Cardiac septum (tissue), 1 donor: Measurements from ENCODE around the gene SMOC2. TPM values are rescaled to one million over a fixed set of nuclear protein-coding genes. Genes with fewer than 3 reads are reported as not detected.
"Not testable (repeated sequence)": the region's sequence is repeated elsewhere in the genome, so short reads cannot be mapped to it uniquely, and the experiment has no call there.

ENCODE experiments used
- DNase-seq: peaks from one replicate; pipeline ENCODE4 v3.0.0-alpha.2; 2020; ENCODE audit warnings: low spot score
- intact Hi-C: fragments of 100-400 bp; cut with DNase I; formaldehyde crosslinking; loops from one replicate; pipeline ENCODE4 v1.14.0; 2022
- total RNA-seq: library from RNA; stranded (reverse); fragmentation: NEBNext Ultra II Directional; extraction: Animal tissue kit (Norgen Biotek cat#: 25700); gene quantifications from one replicate; pipeline ENCODE4 v1.2.1, GENCODE V29; 2021
- donor health status: DM: no; HTN: no; CAD: no.

The SMOC2 gene
- total RNA-seq, 1 donor from 2014 or later: 37.2 TPM

GRCh38 chr6:168554898-168555617 lies 114.1 kb downstream of the SMOC2 start:
- intact Hi-C loops: no loop called here
- DNase-seq: no peak

GRCh38 chr6:168555618-168556273 lies 114.8 kb downstream of the SMOC2 start:
- DNase-seq: no peak
- intact Hi-C loops: no loop called here

- no peak for DNase-seq
- intact Hi-C loops: no loop called here
Observed at GRCh38 chr6:168557512-168557911, 116.5 kb downstream of the SMOC2 start.

- no peak for DNase-seq
- intact Hi-C loops: no loop called here
Observed at GRCh38 chr6:168558686-168559085, 117.7 kb downstream of the SMOC2 start.

GRCh38 chr6:168559574-168560098 lies 118.7 kb downstream of the SMOC2 start:
- no peak for DNase-seq
- intact Hi-C loops: no loop called here

GRCh38 chr6:168560126-168560525 lies 119.1 kb downstream of the SMOC2 start:
- intact Hi-C loops: no loop called here
- DNase-seq: no peak

- intact Hi-C loops: no loop called here
- DNase-seq: no peak
Observed at GRCh38 chr6:168562576-168563151, 121.7 kb downstream of the SMOC2 start.

- DNase-seq: no peak
- intact Hi-C loops: no loop called here
Observed at GRCh38 chr6:168563656-168564055, 122.7 kb downstream of the SMOC2 start.

GRCh38 chr6:168565112-168565511 lies 124.1 kb downstream of the SMOC2 start:
- intact Hi-C loops: no loop called here
- DNase-seq: no peak

- intact Hi-C loops: no loop called here
- DNase-seq: no peak
Observed at GRCh38 chr6:168570211-168570610, 129.2 kb downstream of the SMOC2 start.

GRCh38 chr6:168571268-168571667 lies 130.3 kb downstream of the SMOC2 start:
- intact Hi-C loops: no loop called here
- DNase-seq: no peak

- DNase-seq, intact Hi-C loops: not testable (repeated sequence)
Observed at GRCh38 chr6:168573276-168573835, 132.4 kb downstream of the SMOC2 start.

GRCh38 chr6:168574075-168574698 lies 133.2 kb downstream of the SMOC2 start:
- intact Hi-C loops: no loop called here
- no peak for DNase-seq

- no peak for DNase-seq
- intact Hi-C loops: no loop called here
Observed at GRCh38 chr6:168574699-168575195, 133.8 kb downstream of the SMOC2 start.

GRCh38 chr6:168575346-168576098 lies 134.5 kb downstream of the SMOC2 start:
- DNase-seq: no peak
- intact Hi-C loops: no loop called here

- DNase-seq: no peak
- intact Hi-C loops: no loop called here
Observed at GRCh38 chr6:168576388-168576787, 135.4 kb downstream of the SMOC2 start.

GRCh38 chr6:168577496-168577895 lies 136.5 kb downstream of the SMOC2 start:
- intact Hi-C loops: no loop called here
- no peak for DNase-seq

- no peak for DNase-seq
- intact Hi-C loops: no loop called here
Observed at GRCh38 chr6:168578036-168578435, 137.1 kb downstream of the SMOC2 start.

- DNase-seq: no peak
- intact Hi-C loops: no loop called here
Observed at GRCh38 chr6:168581236-168581635, 140.3 kb downstream of the SMOC2 start.
